ENCODE results near the gene ZNF474. TPM values are rescaled to one million over a fixed set of nuclear protein-coding genes. Genes with fewer than 3 reads are reported as not detected.

The ZNF474 gene
- total RNA-seq, 1 donor from 2014 or later: 0.43 TPM

DNA sequence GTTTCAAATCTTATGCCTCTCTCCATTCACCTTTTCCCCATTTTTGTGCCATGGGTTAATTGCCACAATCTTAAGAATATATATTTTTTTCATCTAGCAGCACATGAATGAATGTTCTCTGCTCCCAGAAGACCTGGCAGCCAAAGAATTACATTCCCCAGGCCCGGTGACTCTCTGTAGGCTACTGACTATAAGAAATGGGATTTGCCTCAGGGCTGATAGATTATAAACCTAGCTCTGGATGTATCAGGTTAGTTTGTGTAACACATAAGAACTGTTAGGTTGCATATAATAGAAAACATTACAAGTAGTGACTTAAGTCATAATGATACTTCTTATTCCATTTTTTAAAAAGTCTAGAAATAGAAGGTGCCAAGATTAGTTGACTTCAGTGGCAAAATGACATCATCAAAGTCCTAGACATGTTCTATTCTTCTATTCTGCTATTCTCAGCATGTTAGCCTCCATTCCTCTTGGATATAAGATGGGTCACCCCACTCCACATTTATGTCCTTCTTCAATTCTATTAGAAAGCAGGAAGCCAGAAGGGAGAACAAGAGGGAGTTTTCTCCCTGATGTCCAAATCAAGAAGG, 10.9 kb upstream of the ZNF474 start:
- DNase-seq (ENCODE audit: low spot score, unreplicated experiment): no peak
- H3K36me3 Mint-ChIP-seq (ENCODE audit: insufficient read depth): no peaks in the 10 kb centered on the region
- no peak overlapping the region for H3K4me3 Mint-ChIP-seq (ENCODE audit: low read depth)
- TF ChIP-seq CTCF (IDR thresholded peaks at IDR 0.05; ENCODE audit: unreplicated experiment): no peak
- peaks cover 2% of the 10 kb centered on the region for H3K4me1 Mint-ChIP-seq (ENCODE audit: low read depth)
- no peak overlapping the region for H3K27ac Mint-ChIP-seq
- H3K27me3 Mint-ChIP-seq: peaks cover 4% of the 10 kb centered on the region
- no peaks in the 10 kb centered on the region for H3K9me3 Mint-ChIP-seq (ENCODE audit: low read depth)

- peaks cover 4% of the 10 kb centered on the region for H3K27me3 Mint-ChIP-seq
- no peak overlapping the region for H3K4me3 Mint-ChIP-seq (ENCODE audit: low read depth)
- TF ChIP-seq CTCF (IDR thresholded peaks at IDR 0.05; ENCODE audit: unreplicated experiment): no peak
- H3K4me1 Mint-ChIP-seq (ENCODE audit: low read depth): peaks cover 2% of the 10 kb centered on the region
- DNase-seq (ENCODE audit: low spot score, unreplicated experiment): no peak
- no peak overlapping the region for H3K27ac Mint-ChIP-seq
- no peaks in the 10 kb centered on the region for H3K9me3 Mint-ChIP-seq (ENCODE audit: low read depth)
- H3K36me3 Mint-ChIP-seq (ENCODE audit: insufficient read depth): no peaks in the 10 kb centered on the region
Observed at GRCh38 chr5:122119205-122119604, 10.1 kb upstream of the ZNF474 start.

- no peak overlapping the region for H3K27ac Mint-ChIP-seq
- no peak for TF ChIP-seq CTCF (IDR thresholded peaks at IDR 0.05; ENCODE audit: unreplicated experiment)
- H3K9me3 Mint-ChIP-seq (ENCODE audit: low read depth): no peaks in the 10 kb centered on the region
- H3K4me1 Mint-ChIP-seq (ENCODE audit: low read depth): peaks cover 4% of the 10 kb centered on the region
- no peak for DNase-seq (ENCODE audit: low spot score, unreplicated experiment)
- peaks cover 4% of the 10 kb centered on the region for H3K27me3 Mint-ChIP-seq
- no peaks in the 10 kb centered on the region for H3K36me3 Mint-ChIP-seq (ENCODE audit: insufficient read depth)
- no peak overlapping the region for H3K4me3 Mint-ChIP-seq (ENCODE audit: low read depth)
Observed at GRCh38 chr5:122120493-122120892, 8.9 kb upstream of the ZNF474 start.

DNA sequence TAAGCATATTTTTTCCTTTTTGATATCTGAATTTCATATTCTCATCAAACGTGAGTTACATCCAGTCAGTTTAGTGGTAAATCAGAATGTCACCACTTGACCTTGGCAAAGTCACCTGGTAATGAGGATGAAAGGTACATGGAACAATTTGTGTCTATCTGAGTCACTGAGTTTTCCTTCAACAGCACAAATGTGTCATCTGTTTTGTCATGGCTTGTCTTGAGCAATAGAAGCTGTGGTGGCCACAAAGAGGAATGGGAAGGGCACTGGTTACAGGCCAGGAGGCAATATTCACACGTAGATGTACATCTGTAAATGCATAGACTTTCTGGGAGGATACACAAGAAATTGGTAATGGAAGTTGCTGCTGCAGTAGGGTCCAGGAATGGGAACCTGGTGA, 8.4 kb upstream of the ZNF474 start:
- Mint-ChIP-seq H3K27me3 (peaks cover 4% of the 10 kb centered on the region), H3K4me1 (ENCODE audit: low read depth) (peaks cover 5% of the 10 kb centered on the region), H3K27ac (no peak overlapping the region), H3K4me3 (ENCODE audit: low read depth) (no peak overlapping the region), H3K9me3 (ENCODE audit: low read depth) (no peaks in the 10 kb centered on the region), H3K36me3 (ENCODE audit: insufficient read depth) (no peaks in the 10 kb centered on the region)
- DNase-seq (ENCODE audit: low spot score, unreplicated experiment): no peak
- no peak for TF ChIP-seq CTCF (IDR thresholded peaks at IDR 0.05; ENCODE audit: unreplicated experiment)

GRCh38 chr5:122121479-122122465, 7.6 kb upstream of the ZNF474 start:
- Mint-ChIP-seq H3K4me3 (ENCODE audit: low read depth) (no peak overlapping the region), H3K4me1 (ENCODE audit: low read depth) (peaks cover 5% of the 10 kb centered on the region), H3K27me3 (peaks cover 4% of the 10 kb centered on the region), H3K9me3 (ENCODE audit: low read depth) (no peaks in the 10 kb centered on the region), H3K27ac (no peak overlapping the region), H3K36me3 (ENCODE audit: insufficient read depth) (no peaks in the 10 kb centered on the region)
- no peak for TF ChIP-seq CTCF (IDR thresholded peaks at IDR 0.05; ENCODE audit: unreplicated experiment)
- DNase-seq (ENCODE audit: low spot score, unreplicated experiment): no peak
